Panc1 (cell line): ENCODE results near the gene PLB1. TPM values are rescaled to one million over a fixed set of nuclear protein-coding genes. Genes with fewer than 3 reads are reported as not detected.

Source experiments
- ATAC-seq: fragments of 200-7000 bp; cut with Tn5 transposase; 2 replicates; pipeline ENCODE4 v1.9.1; 2020; ENCODE audit warnings: mild to moderate bottlenecking, moderate library complexity
- BruUV-seq: library from RNA; stranded (reverse); fragments of 400-500 nt; replicated peaks from 2 replicates; lab custom pipeline; 2021; lab: Mats Ljungman, UMichigan
- CTCF ChIA-PET: fragments of 300-600 bp; sonication (Branson Sonifier 250); formaldehyde crosslinking; loops from one replicate; lab custom pipeline; 2022; ENCODE audit warnings: antibody characterized with exemption; lab: Charles Lee
- POLR2A ChIA-PET: fragments of 300-600 bp; sonication (Branson Sonifier 250); formaldehyde crosslinking; loops from one replicate; lab custom pipeline; 2022; ENCODE audit warnings: antibody characterized with exemption; lab: Charles Lee
- DNase-seq: peaks from one replicate; pipeline ENCODE4 v3.0.0-alpha.2; 2010; ENCODE audit warnings: low read depth, low spot score
- H3K27ac ChIP-seq: 2 replicates; pipeline ENCODE4 v1.5.1; 2011; ENCODE audit warnings: mild to moderate bottlenecking, low read length, inconsistent platforms
- H3K27me3 ChIP-seq: fragments of 200-500 bp; sonication (Bioruptor generic); 2 replicates; pipeline ENCODE4 v1.6.0; 2014; ENCODE audit warnings: low read length, inconsistent platforms; ENCODE audit not compliant: control insufficient read depth, insufficient read depth
- H3K36me3 ChIP-seq: fragments of 200-500 bp; sonication (Bioruptor generic); 2 replicates; pipeline ENCODE4 v1.5.1; 2014; ENCODE audit warnings: inconsistent platforms, mild to moderate bottlenecking, low read length, moderate library complexity; ENCODE audit not compliant: control insufficient read depth, insufficient read depth
- H3K4me1 ChIP-seq: 2 replicates; pipeline ENCODE4 v1.5.1; 2011; ENCODE audit warnings: inconsistent platforms, mild to moderate bottlenecking, low read length, moderate library complexity; ENCODE audit not compliant: control insufficient read depth, insufficient read depth
- H3K4me3 ChIP-seq, 2 experiments: 2 replicates each; pipeline ENCODE4 v1.5.1; 2011 to 2012; ENCODE audit warnings: low read depth in 2 of 2, low read length in 2 of 2, mild to moderate bottlenecking in 2 of 2, inconsistent platforms in 1 of 2, moderate library complexity in 1 of 2
- H3K9me3 ChIP-seq: fragments of 200-500 bp; sonication (Bioruptor generic); 2 replicates; pipeline ENCODE4 v1.5.1; 2014; ENCODE audit warnings: low read depth, mild to moderate bottlenecking, inconsistent platforms, low read length, moderate library complexity; ENCODE audit not compliant: control insufficient read depth, insufficient read depth
- CTCF ChIP-seq: fragments of 450-650 bp; IDR thresholded peaks from 2 replicates; pipeline ENCODE4 v1.5.1; 2017; ENCODE audit warnings: mild to moderate bottlenecking
- POLR2AphosphoS5 ChIP-seq: IDR thresholded peaks from 2 replicates; pipeline ENCODE4 v1.6.1; 2012; ENCODE audit warnings: mild to moderate bottlenecking, low read depth, low read length, moderate library complexity
- SIN3A ChIP-seq: IDR thresholded peaks from 2 replicates; pipeline ENCODE4 v1.6.1; 2012; ENCODE audit warnings: low read depth, mild to moderate bottlenecking, low read length, moderate library complexity, borderline replicate concordance; ENCODE audit not compliant: insufficient read depth
- TCF7L2 ChIP-seq: IDR thresholded peaks from 2 replicates; pipeline ENCODE4 v1.6.1; 2011; ENCODE audit warnings: mild to moderate bottlenecking, low read depth, low read length, inconsistent platforms
- in situ Hi-C: cut with HindIII; loops from 2 replicates; pipeline ENCODE4 v1.10.0; 2016; ENCODE audit warnings: low sequenced_read_pairs, low pct_unique_long_range_greater_than_20kb
- intact Hi-C: fragments of 100-400 bp; cut with micrococcal nuclease; formaldehyde crosslinking; loops from one replicate; pipeline ENCODE4 v1.10.0; 2022; ENCODE audit not compliant: unreplicated experiment
- total RNA-seq: library from RNA; stranded (reverse); gene quantifications from one replicate; pipeline ENCODE4 v1.2.1, GENCODE V29; 2021; ENCODE audit not compliant: unreplicated experiment
- TF ChIP-seq, protein P1 (sequence below), 2 experiments: IDR thresholded peaks; 2 replicates each; pipeline ENCODE4 v1.6.1; 2011 to 2012; ENCODE audit warnings: low read depth in 2 of 2, control low read depth in 1 of 2, low read length in 1 of 2, mild to moderate bottlenecking in 1 of 2, moderate library complexity in 1 of 2; ENCODE audit not compliant: insufficient read depth in 1 of 2

PLB1 gene
- total RNA-seq, 1 experiment from 2014 or later, result 0.80 TPM

GRCh38 chr2:28588292-28588670, 92.4 kb downstream of the PLB1 start:
- ChIA-PET POLR2A (no interaction called here), CTCF (no interaction called here)
- peaks cover 18% of the 10 kb centered on the region for H3K4me1 ChIP-seq
- no peak overlapping the region for H3K4me3 ChIP-seq
- in situ Hi-C loops, result no loop called here
- no peak for ATAC-seq
- H3K36me3 ChIP-seq, result no peaks in the 10 kb centered on the region
- H3K27me3 ChIP-seq, result no peaks in the 10 kb centered on the region
- no TSS peak for BruUV-seq
- H3K27ac ChIP-seq, result no peak overlapping the region
- DNase-seq, result no peak
- no peaks in the 10 kb centered on the region for H3K9me3 ChIP-seq
- TF ChIP-seq TCF7L2, result no peak
- TF ChIP-seq SIN3A, result no peak
- no peak for TF ChIP-seq CTCF
- TF ChIP-seq POLR2AphosphoS5, result no peak
- TF ChIP-seq, protein P1, sequence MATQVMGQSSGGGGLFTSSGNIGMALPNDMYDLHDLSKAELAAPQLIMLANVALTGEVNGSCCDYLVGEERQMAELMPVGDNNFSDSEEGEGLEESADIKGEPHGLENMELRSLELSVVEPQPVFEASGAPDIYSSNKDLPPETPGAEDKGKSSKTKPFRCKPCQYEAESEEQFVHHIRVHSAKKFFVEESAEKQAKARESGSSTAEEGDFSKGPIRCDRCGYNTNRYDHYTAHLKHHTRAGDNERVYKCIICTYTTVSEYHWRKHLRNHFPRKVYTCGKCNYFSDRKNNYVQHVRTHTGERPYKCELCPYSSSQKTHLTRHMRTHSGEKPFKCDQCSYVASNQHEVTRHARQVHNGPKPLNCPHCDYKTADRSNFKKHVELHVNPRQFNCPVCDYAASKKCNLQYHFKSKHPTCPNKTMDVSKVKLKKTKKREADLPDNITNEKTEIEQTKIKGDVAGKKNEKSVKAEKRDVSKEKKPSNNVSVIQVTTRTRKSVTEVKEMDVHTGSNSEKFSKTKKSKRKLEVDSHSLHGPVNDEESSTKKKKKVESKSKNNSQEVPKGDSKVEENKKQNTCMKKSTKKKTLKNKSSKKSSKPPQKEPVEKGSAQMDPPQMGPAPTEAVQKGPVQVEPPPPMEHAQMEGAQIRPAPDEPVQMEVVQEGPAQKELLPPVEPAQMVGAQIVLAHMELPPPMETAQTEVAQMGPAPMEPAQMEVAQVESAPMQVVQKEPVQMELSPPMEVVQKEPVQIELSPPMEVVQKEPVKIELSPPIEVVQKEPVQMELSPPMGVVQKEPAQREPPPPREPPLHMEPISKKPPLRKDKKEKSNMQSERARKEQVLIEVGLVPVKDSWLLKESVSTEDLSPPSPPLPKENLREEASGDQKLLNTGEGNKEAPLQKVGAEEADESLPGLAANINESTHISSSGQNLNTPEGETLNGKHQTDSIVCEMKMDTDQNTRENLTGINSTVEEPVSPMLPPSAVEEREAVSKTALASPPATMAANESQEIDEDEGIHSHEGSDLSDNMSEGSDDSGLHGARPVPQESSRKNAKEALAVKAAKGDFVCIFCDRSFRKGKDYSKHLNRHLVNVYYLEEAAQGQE (IDR thresholded peaks at IDR 0.05; ENCODE audit: insufficient read depth in 1 of 2, low read depth in 2 of 2, low read length in 1 of 2), result no peak
- intact Hi-C loops, result no loop called here

GRCh38 chr2:28589746-28590463, 94.0 kb downstream of the PLB1 start:
- in situ Hi-C loops (no loop called here), intact Hi-C loops (no loop called here)
- Histone ChIP-seq H3K4me3 (no peak overlapping the region), H3K9me3 (no peaks in the 10 kb centered on the region), H3K27me3 (no peaks in the 10 kb centered on the region), H3K36me3 (no peaks in the 10 kb centered on the region), H3K4me1 (peaks cover 14% of the 10 kb centered on the region), H3K27ac (no peak overlapping the region)
- CTCF ChIA-PET, result no interaction called here
- ATAC-seq (no peak), DNase-seq (no peak)
- POLR2A ChIA-PET, result no interaction called here
- TF ChIP-seq SIN3A, result no peak
- TF ChIP-seq CTCF, result no peak
- no peak for TF ChIP-seq POLR2AphosphoS5
- TF ChIP-seq, protein P1 (IDR thresholded peaks at IDR 0.05; ENCODE audit: insufficient read depth in 1 of 2, low read depth in 2 of 2, low read length in 1 of 2), result no peak
- no peak for TF ChIP-seq TCF7L2
- BruUV-seq, result no TSS peak
